Activated CD4-positive, CD25-positive, alpha-beta regulatory T cell treated with anti-CD3 and anti-CD28 coated beads, Interleukin-2, amount 50 U/mL, for 72 hours (primary cell): Measurements from ENCODE around the gene WWC1.
"Not testable (repeated sequence)": the region's sequence is repeated elsewhere in the genome, so short reads cannot be mapped to it uniquely, and the experiment has no call there.

Experiments used
- DNase-seq: peaks from one replicate; pipeline ENCODE4 v3.0.0; 2021

The WWC1 gene

DNA sequence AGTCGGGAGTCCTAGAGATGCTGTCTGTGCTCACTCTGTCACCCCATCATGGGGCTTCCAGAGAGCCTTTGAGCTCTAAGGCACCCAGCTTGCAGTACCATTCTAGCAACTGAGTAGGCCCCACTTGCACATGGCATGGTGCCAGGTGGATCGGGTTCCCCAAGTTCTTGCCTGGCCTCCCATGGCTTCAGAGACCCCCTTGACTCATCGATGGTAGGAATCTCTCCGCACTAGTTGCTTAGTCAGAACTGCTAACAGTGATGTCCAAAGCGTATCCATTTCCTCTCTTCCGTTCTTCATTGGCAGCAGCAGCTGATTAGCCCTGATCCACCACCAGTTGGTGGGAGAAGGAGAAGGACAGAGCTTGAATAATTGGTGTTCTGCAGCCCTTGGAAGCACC, 124.5 kb downstream of the WWC1 start:
- no peak for DNase-seq

GRCh38 chr5:168417731-168418429, 126.4 kb downstream of the WWC1 start:
- no peak for DNase-seq

DNA sequence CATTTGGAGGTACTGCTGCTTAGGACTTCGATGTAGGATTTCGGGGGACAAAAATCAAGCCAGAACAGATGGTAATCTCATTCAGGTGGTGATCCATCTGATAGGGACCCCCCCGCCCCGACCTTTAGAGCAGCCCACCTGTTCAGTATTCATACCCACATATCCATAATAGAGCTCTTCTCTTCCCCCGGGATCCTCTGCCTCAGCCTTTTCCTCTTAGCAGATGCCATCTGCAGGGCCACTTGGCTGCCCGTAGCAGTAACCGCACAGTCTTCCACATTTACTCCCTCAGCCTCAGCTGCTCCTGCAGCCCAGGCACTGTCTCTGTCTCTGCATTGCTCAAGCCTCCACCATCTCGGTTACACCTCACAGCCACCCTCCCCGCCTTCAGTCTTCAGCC, 129.0 kb downstream of the WWC1 start:
- no peak for DNase-seq

GRCh38 chr5:168422431-168422830, 131.0 kb downstream of the WWC1 start:
- DNase-seq, result no peak

DNA sequence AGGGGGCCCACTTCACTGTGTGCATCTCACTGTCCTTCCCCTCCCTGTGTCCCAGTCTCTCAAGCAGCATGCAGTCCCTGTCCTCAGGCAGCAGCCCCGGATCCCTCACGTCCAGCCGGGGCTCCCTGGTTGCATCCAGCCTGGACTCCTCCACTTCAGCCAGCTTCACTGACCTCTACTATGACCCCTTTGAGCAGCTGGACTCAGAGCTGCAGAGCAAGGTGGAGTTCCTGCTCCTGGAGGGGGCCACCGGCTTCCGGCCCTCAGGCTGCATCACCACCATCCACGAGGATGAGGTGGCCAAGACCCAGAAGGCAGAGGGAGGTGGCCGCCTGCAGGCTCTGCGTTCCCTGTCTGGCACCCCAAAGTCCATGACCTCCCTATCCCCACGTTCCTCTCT, 132.0 kb downstream of the WWC1 start:
- DNase-seq, result no peak

DNA sequence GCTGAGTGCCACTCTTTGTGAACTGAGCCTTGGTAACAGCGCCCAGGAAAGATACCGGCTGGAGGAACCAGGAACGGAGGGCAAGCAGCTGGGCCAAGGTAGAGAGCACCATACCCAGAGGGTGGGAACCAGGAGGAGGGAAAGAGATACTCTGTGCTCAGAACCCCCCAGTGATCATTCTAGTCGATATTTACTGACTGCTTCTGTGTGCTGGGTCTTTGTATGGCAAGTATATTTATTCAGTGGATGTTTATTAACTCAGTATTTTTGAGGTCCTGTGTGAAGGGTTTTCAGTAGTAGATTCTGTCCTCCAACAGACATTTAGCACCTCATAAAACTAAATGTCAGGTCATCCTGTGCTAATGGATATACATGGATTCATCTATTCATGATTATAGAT, 132.5 kb downstream of the WWC1 start:
- DNase-seq, result no peak

DNA sequence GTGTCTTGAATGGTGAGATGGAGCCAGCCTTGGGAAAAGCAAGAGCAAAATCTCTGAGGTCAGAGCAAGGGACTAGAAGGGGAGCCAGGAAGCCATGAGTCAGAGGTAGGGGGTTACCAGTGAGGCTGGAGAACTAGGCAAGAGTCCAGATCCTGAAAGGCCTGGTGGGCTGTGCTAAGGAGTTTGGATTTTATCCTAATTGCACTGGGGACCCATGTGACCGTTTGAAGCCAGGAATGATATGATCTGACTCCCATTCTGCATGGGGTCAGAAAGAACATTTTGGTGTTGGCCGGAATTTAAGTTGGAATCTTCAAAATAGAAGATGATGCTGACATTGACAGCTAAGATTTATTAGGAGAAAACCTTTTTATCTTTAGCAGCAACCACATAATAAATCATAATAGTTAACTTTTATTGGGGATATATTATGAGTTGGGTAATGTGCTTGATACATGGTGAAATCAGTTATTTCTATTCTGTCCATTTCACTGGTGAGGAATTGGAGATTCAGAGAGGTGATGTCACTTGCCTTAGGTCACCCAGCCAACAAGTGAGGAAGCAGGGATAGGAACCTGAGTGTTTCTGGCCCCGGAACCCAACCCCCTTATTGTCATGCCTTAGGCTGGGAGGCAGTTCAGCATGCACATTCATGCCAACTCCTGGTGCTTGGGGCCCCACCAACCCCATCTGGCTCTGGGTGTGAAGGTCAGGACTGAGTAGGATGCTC, 133.3 kb downstream of the WWC1 start:
- DNase-seq, result no peak

- DNase-seq, result no peak
These were observed 134.8 kb downstream of the WWC1 start for GRCh38 chr5:168426007-168426863.

DNA sequence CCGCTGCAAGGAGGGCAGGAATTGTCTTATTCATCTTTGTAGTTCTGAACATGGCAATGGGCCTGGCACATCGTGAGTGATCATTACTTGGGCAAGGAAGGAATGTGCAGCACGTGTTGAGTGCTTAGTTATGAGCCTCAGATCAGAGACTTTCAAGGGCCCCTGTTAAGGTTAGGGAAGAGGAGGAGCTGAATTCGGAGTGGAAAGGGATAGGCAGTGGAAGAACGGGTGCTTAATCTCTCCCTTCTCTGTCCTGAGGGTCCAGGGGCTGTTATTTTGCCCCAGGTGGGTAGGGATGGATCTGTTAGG, 135.4 kb downstream of the WWC1 start:
- no peak for DNase-seq

DNA sequence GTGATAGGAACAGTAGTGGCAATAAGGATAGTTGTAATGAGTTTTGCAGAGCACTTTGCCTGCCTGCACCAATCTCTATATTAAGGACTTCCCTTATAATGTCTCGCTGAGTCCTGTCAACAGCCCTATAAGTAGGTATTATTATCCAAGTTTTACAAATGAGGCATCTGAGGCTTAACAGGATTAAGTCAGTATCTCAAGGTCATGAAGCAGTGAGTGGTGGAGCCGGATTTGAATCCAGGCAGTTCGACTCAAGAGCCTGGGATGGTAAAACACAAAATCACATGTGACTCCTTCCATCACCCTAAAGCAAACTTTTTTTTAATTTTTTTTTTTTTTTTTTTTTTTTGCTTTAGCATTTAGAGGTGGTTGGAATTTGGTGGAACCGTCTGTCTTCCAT, 135.8 kb downstream of the WWC1 start:
- no peak for DNase-seq

DNA sequence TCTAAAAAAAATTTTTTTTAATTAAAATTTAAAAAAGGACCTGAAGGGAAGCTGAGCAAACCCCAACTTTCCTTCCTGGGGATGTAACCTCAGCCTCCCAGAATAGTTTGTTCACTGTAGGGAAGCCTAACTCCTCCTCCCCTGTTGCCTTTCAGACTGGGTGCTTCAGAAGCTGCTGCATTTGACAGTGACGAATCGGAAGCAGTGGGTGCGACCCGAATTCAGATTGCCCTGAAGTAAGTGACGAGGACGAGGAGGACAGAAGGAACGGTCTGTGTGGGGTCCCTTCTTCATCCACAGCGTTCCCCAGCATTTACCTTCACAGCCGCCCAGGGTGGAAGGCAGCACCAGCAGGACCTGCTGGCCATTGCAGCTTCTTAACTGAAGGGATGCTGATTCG, 137.1 kb downstream of the WWC1 start:
- no peak for DNase-seq

GRCh38 chr5:168430296-168430695, 138.9 kb downstream of the WWC1 start:
- DNase-seq, result no peak

GRCh38 chr5:168432903-168433302, 141.5 kb downstream of the WWC1 start:
- no peak for DNase-seq

- DNase-seq, result no peak
These were observed 142.6 kb downstream of the WWC1 start for GRCh38 chr5:168434001-168434400.

GRCh38 chr5:168434746-168435321, 143.4 kb downstream of the WWC1 start:
- no peak for DNase-seq

GRCh38 chr5:168435340-168435739, 143.9 kb downstream of the WWC1 start:
- DNase-seq, result not testable (repeated sequence)

GRCh38 chr5:168438349-168438748, 146.9 kb downstream of the WWC1 start:
- no peak for DNase-seq

GRCh38 chr5:168443533-168443932, 152.1 kb downstream of the WWC1 start:
- no peak for DNase-seq

DNA sequence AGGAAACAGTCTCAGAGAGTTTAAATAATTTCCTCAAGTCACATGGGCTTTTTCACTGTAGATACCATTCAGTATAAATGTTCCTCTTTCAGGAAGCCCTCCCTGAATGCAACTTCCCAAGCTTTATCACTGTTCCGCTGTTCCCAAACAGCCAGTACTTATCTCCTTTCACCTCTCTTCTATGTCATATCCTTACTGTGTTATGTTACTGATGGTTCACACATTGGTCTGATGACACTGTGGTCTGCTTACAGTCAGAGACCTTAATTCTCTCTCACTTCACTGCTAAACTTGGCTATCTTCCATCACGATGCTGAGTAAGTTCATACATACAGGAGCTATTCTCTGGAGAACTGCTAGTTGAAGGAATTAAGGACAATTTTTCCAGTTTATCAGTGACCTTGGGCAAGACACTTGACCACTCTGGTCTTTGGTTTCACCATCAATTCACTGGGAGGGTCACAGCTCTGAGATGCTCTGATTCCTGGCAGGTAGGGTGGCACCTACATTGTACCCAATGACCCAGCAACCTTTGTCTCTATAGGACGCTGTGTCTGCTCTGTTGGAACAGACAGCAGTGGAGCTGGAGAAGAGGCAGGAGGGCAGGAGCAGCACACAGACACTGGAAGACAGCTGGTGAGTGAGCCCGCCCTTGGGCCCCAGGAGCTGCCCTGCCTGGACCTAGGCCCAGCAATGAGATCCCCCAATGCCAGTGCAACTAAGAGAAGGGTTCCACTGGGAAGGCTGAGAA, 152.7 kb downstream of the WWC1 start:
- DNase-seq, result no peak

DNA sequence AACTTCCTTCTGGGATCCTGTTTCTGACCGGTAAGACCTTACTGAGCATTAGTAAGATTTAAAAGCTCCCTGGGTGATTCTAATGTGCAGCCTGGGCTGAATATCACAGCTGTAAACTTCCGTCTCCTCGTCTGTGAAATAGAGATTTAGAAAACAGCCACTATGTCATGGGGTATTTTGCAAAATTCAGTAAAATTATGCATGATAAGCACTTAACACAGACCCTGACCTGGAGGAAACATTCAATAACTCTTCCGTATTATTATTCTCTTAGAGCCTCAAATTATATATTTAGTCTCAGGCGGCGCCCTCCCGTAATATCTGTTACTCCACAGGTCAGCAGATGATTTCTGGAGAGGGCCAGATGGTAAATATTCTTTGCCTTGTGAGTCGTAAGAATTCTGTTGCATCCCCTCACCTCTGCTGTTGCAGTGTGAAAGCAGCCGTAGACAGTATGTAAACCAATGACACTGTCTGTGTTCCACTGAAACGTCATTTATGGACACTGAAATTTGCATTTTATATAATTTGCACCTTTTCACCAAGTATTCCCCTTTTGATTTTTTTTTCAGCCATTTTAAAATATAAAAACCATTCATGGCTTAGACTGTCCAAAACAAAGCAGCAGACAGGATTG, 155.7 kb downstream of the WWC1 start:
- no peak for DNase-seq

GRCh38 chr5:168447808-168448207, 156.4 kb downstream of the WWC1 start:
- no peak for DNase-seq

DNA sequence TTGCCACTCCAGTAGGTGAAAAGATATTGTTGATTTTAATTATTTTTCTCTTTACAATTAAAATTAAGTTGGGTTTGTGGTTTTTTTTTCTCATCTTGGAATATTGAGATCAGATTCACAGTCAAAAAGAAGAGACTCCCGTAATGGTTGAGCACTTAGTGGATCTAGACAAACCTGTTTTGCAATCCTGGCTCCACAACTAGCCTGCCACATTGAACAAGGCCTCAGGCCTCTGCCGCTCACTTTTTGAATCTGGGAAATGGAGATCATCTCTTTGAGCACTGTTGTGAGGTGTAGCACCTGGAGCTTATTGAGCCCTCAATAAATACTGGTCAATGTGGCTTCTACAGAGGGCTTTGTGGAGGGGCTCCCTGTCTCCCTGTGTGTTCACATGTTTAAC, 157.7 kb downstream of the WWC1 start:
- DNase-seq, result no peak
